H9 (cell line): ENCODE measurements around the gene GALNT7. TPM values are rescaled to one million over a fixed set of nuclear protein-coding genes. Genes with fewer than 3 reads are reported as not detected.

Experiments used
- DNase-seq: peaks from one replicate; pipeline ENCODE4 v3.0.0-alpha.2; 2017
- H2AFZ ChIP-seq: one replicate; pipeline ENCODE4 v1.6.1; 2013; ENCODE audit warnings: mild to moderate bottlenecking, low read length, control low read depth, moderate library complexity
- H2AK5ac ChIP-seq: 2 replicates; pipeline ENCODE4 v1.6.1; 2013; ENCODE audit warnings: low read length, control low read depth, mixed read lengths; ENCODE audit not compliant: insufficient read length
- H2BK120ac ChIP-seq: one replicate; pipeline ENCODE4 v1.6.1; 2013; ENCODE audit warnings: low read depth, mild to moderate bottlenecking, low read length, control low read depth, inconsistent platforms; ENCODE audit not compliant: poor library complexity, severe bottlenecking
- H2BK12ac ChIP-seq: 2 replicates; pipeline ENCODE4 v1.6.1; 2013; ENCODE audit warnings: low read length, control low read depth, mixed read lengths, low read depth; ENCODE audit not compliant: insufficient read length
- H2BK15ac ChIP-seq: 2 replicates; pipeline ENCODE4 v1.6.1; 2013; ENCODE audit warnings: low read depth, low read length, control low read depth
- H2BK20ac ChIP-seq: one replicate; pipeline ENCODE4 v1.6.1; 2013; ENCODE audit warnings: low read depth, mild to moderate bottlenecking, low read length, control low read depth, inconsistent platforms; ENCODE audit not compliant: poor library complexity, severe bottlenecking
- H2BK5ac ChIP-seq: 2 replicates; pipeline ENCODE4 v1.6.1; 2013; ENCODE audit warnings: low read length, control low read depth, mixed read lengths; ENCODE audit not compliant: insufficient read length
- H3K14ac ChIP-seq: 2 replicates; pipeline ENCODE4 v1.6.1; 2013; ENCODE audit warnings: low read length, control low read depth; ENCODE audit not compliant: insufficient read depth
- H3K18ac ChIP-seq: 2 replicates; pipeline ENCODE4 v1.6.1; 2013; ENCODE audit warnings: low read depth, mild to moderate bottlenecking, mixed read lengths, low read length, control low read depth; ENCODE audit not compliant: insufficient read length
- H3K23ac ChIP-seq: 2 replicates; pipeline ENCODE4 v1.6.1; 2013; ENCODE audit warnings: low read length, control low read depth, mixed read lengths, low read depth; ENCODE audit not compliant: insufficient read length
- H3K23me2 ChIP-seq: 2 replicates; pipeline ENCODE4 v1.6.1; 2013; ENCODE audit warnings: low read depth, mild to moderate bottlenecking, mixed read lengths, low read length, control low read depth; ENCODE audit not compliant: insufficient read length, poor library complexity, severe bottlenecking
- H3K27ac ChIP-seq: 2 replicates; pipeline ENCODE4 v1.5.1; 2013; ENCODE audit warnings: low read length, control low read depth, mixed read lengths, low read depth; ENCODE audit not compliant: insufficient read length
- H3K27me3 ChIP-seq: 2 replicates; pipeline ENCODE4 v1.6.1; 2013; ENCODE audit warnings: low read length, control low read depth, inconsistent platforms; ENCODE audit not compliant: insufficient read depth
- H3K4ac ChIP-seq: 2 replicates; pipeline ENCODE4 v1.6.1; 2013; ENCODE audit warnings: low read depth, mild to moderate bottlenecking, control low read depth, inconsistent platforms, low read length, moderate library complexity
- H3K4me1 ChIP-seq: 2 replicates; pipeline ENCODE4 v1.6.1; 2013; ENCODE audit warnings: low read length, control low read depth, inconsistent platforms; ENCODE audit not compliant: insufficient read depth
- H3K4me2 ChIP-seq: 2 replicates; pipeline ENCODE4 v1.6.1; 2013; ENCODE audit warnings: low read length, control low read depth, mixed read lengths; ENCODE audit not compliant: insufficient read length, insufficient read depth
- H3K56ac ChIP-seq: 2 replicates; pipeline ENCODE4 v1.6.1; 2013; ENCODE audit warnings: low read depth, mild to moderate bottlenecking, mixed read lengths, low read length, control low read depth; ENCODE audit not compliant: insufficient read length
- H3K79me1 ChIP-seq: 2 replicates; pipeline ENCODE4 v1.6.1; 2013; ENCODE audit warnings: low read depth, mild to moderate bottlenecking, moderate library complexity, low read length, control low read depth, inconsistent platforms; ENCODE audit not compliant: insufficient read depth, poor library complexity, severe bottlenecking
- H3K79me2 ChIP-seq: 2 replicates; pipeline ENCODE4 v1.6.1; 2013; ENCODE audit warnings: low read length, control low read depth, inconsistent platforms; ENCODE audit not compliant: insufficient read depth
- H3K9ac ChIP-seq: 2 replicates; pipeline ENCODE4 v1.6.1; 2013; ENCODE audit warnings: low read length, control low read depth, mixed read lengths; ENCODE audit not compliant: insufficient read length; ENCODE audit errors: extremely low read depth
- H3K9me3 ChIP-seq: one replicate; pipeline ENCODE4 v1.6.1; 2013; ENCODE audit warnings: low read depth, low read length, inconsistent platforms; ENCODE audit not compliant: control insufficient read depth
- H3T11ph ChIP-seq: one replicate; pipeline ENCODE4 v1.6.1; 2013; ENCODE audit warnings: mild to moderate bottlenecking, low read length, control low read depth, inconsistent platforms
- H4K20me1 ChIP-seq: one replicate; pipeline ENCODE4 v1.6.1; 2013; ENCODE audit not compliant: control insufficient read depth, insufficient read length, insufficient read depth
- H4K5ac ChIP-seq: 2 replicates; pipeline ENCODE4 v1.6.1; 2013; ENCODE audit warnings: low read depth, mild to moderate bottlenecking, mixed read lengths, low read length, control low read depth; ENCODE audit not compliant: insufficient read length
- H4K8ac ChIP-seq: replicated peaks from 2 replicates; pipeline ENCODE4 v1.6.1; 2013; ENCODE audit warnings: low read length, control low read depth, mixed read lengths, low read depth; ENCODE audit not compliant: insufficient read length
- H4K91ac ChIP-seq: 2 replicates; pipeline ENCODE4 v1.6.1; 2013; ENCODE audit warnings: low read depth, mild to moderate bottlenecking, moderate library complexity, mixed read lengths, low read length, control low read depth; ENCODE audit not compliant: insufficient read length
- H3K27ac Mint-ChIP-seq, 3 experiments: 2 replicates in 2 of 3; 3 replicates in 1 of 3; pipeline ENCODE4 v1.8.0; 2020 to 2021; ENCODE audit warnings: mixed read lengths in 3 of 3, mild to moderate bottlenecking in 1 of 3, moderate library complexity in 1 of 3
- H3K27me3 Mint-ChIP-seq: 2 replicates; pipeline ENCODE4 v1.8.0; 2021; ENCODE audit warnings: low read depth, mild to moderate bottlenecking, moderate library complexity, mixed read lengths
- H3K36me3 Mint-ChIP-seq, 3 experiments: 2 replicates in 2 of 3; 3 replicates in 1 of 3; pipeline ENCODE4 v1.8.0; 2020 to 2021; ENCODE audit warnings: low read depth in 3 of 3, mixed read lengths in 3 of 3; ENCODE audit not compliant: insufficient read depth in 1 of 3
- H3K4me1 Mint-ChIP-seq, 2 experiments: 2 replicates each; pipeline ENCODE4 v1.8.0; 2020; ENCODE audit warnings: mixed read lengths in 2 of 2
- H3K4me3 Mint-ChIP-seq, 2 experiments: 2 replicates in 1 of 2; 3 replicates in 1 of 2; pipeline ENCODE4 v1.8.0; 2020 to 2021; ENCODE audit warnings: mild to moderate bottlenecking in 2 of 2, mixed read lengths in 2 of 2, moderate library complexity in 1 of 2
- H3K9me3 Mint-ChIP-seq, 2 experiments: 2 replicates in 1 of 2; 3 replicates in 1 of 2; pipeline ENCODE4 v1.8.0; 2020; ENCODE audit warnings: mild to moderate bottlenecking in 2 of 2, mixed read lengths in 2 of 2, moderate library complexity in 1 of 2
- CTCF ChIP-seq: fragments of 200-600 bp; sonication (generic); conservative IDR thresholded peaks from 3 replicates; pipeline ENCODE4 v1.8.0; 2021; ENCODE audit warnings: antibody characterized with exemption, mild to moderate bottlenecking
- WGBS: extraction: QIAGEN DNeasy Blood & Tissue Kit; methylation state at CpG from one replicate; pipeline ENCODE4 v1.1.7; 2013; ENCODE audit warnings: missing lambda C conversion rate, low lambda C conversion rate, mixed read lengths; ENCODE audit not compliant: insufficient read length; ENCODE audit errors: extremely low coverage; 5-methylcytosine and 5-hydroxymethylcytosine counted together
- total RNA-seq: library from RNA; stranded (reverse); gene quantifications from 2 replicates; pipeline ENCODE4 v1.2.1, GENCODE V29; 2021

Gene GALNT7
- total RNA-seq, 1 experiment from 2014 or later = 57.3 TPM

DNA sequence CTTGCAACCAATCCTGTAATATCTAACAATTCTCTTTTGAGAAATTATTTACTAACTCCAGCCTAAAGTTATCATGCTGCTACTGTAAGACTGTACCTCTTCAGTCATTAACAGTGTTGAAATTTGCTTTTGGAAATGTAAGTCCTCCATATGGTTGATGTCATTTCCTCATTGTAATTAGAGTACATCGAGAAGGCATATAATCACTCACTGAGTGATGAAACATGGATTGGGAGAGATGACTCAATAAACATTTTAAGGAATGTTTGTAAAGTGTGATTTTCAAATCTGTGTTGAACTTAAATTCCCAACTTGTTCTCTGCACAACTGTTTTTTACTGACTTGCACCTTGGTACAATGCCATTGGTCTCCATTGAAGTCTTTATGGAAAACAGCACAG lies 104.4 kb downstream of the GALNT7 start:
- no peak overlapping the region for H3K4me3 Mint-ChIP-seq
- H3K27ac Mint-ChIP-seq = no peak overlapping the region
- H2BK5ac ChIP-seq = no peak overlapping the region
- H3K27me3 ChIP-seq = no peaks in the 10 kb centered on the region
- H2BK120ac ChIP-seq = no peak overlapping the region
- H3K9ac ChIP-seq = no peak overlapping the region
- no peak overlapping the region for H3K23ac ChIP-seq
- no peak overlapping the region for H3K14ac ChIP-seq
- H2AK5ac ChIP-seq = no peak overlapping the region
- H3K27me3 Mint-ChIP-seq = no peaks in the 10 kb centered on the region
- peaks cover 2 to 14% (median 7%) of the 10 kb centered on the region in 3 experiments; a peak in 6 of 7 replicates for H3K36me3 Mint-ChIP-seq
- no peak overlapping the region for H2BK15ac ChIP-seq
- no peak overlapping the region for H4K91ac ChIP-seq
- WGBS = no CpG with 5 or more reads among the region's 1 CpG
- no peak overlapping the region for H3K4ac ChIP-seq
- H4K20me1 ChIP-seq = no peaks in the 10 kb centered on the region
- no peaks in the 10 kb centered on the region for H3K4me1 ChIP-seq
- peaks cover 15 to 22% of the 10 kb centered on the region in 2 experiments for H3K4me1 Mint-ChIP-seq
- no peak overlapping the region for H3K18ac ChIP-seq
- no peaks in the 10 kb centered on the region for H3K23me2 ChIP-seq
- H2BK12ac ChIP-seq = no peak overlapping the region
- H3K79me1 ChIP-seq = no peaks in the 10 kb centered on the region
- no peak overlapping the region for H3K56ac ChIP-seq
- H2BK20ac ChIP-seq = no peak overlapping the region
- H2AFZ ChIP-seq = no peak overlapping the region
- no peak overlapping the region for H4K5ac ChIP-seq
- H3K9me3 Mint-ChIP-seq = no peaks in the 10 kb centered on the region
- H3K4me2 ChIP-seq = no peak overlapping the region
- H3K79me2 ChIP-seq = peaks cover 5% of the 10 kb centered on the region; the same call in 1 of the 2 replicates
- TF ChIP-seq CTCF = no peak
- H3K27ac ChIP-seq = no peak overlapping the region
- no peak overlapping the region for H4K8ac ChIP-seq
- peaks cover 6% of the 10 kb centered on the region for H3K9me3 ChIP-seq
- H3T11ph ChIP-seq = no peak overlapping the region
- DNase-seq = no peak
